T-helper 22 cell (primary cell): Measurements from ENCODE around the gene IRX3.

Experiments
- DNase-seq: peaks from one replicate; pipeline ENCODE4 v3.0.0-alpha.2; 2020; ENCODE audit warnings: low read depth

IRX3 gene

DNA sequence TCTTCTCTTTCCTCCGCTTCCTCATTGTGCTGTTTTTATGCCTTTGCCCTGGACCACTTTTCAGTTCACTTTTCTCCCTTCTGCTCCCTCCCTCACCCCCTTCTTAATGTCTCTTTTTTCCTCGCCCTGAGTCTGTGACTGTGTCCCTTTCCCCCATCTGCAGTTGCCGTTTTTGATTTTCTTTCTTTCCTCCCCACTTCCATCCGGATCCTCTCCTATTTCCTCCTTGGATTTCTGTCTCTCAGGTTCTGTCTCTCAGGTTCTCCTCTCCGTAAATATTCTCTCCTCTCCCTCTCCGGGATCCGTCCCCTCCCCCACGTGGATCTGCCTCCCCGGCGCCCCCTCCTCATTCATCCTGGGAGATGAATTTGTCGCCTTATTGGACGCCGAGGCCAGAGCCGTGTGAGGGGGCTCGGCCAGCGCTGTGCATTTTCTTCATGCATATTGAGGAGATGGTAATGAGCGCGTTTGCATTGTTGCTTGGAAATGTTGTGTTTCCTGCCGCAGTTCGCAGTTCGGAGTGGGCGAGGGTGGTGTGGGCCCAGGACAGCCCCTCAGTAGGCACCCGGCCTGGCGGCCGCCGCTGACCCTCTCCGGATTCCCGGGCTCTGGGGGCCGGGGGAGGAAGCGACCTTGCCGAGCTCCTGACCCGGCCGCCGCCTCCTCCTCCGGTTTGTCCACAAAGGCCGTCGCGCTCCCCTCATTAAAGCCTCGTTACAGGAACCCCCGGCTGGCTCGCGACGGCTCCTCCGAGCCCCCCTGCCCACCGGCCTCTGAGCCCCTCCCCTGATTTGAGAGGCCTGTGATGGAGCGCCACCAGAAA, 4.5 kb upstream of the IRX3 start:
- DNase-seq, result no peak

DNA sequence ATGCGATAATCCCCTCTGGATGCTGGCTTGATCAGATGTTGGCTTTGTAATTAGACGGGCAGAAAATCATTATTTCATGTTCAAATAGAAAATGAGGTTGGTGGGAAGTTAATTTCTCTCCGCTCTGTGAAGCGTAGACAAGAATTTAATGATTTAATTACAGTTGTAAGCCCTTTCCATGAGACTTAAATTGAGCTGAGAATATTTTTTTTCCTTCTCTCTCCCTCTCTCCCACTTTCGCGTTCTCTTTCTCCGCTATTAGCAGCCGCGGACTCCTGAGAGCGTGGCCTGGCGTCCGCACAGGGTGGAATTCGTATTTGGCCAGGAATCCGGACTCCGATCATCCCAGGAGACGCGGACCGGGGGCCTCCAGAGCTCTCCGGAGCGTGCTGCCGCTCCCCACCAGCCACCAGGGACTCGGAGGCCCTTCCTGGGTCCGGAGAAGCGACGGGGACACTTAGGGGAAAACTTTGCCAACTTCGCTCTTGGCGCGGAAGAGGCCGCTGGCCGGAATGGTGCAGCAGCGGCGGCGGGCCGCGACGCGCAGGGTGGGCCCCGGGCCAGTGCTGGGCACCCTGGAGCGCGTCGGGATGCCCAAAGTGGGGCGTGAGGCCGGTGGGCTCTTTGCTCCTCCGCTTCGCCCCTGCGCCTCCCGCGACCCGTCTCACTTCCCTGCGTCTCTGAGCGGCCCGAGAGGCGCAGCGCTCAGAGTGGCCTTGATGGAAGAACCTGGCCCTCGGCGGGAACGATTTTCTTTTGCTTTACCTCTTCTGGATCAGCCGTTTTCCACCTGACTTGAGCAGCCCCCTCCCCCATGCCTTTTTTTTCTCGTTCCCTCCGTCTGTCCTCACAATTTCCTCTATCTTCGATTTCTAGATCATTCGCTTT, 3.6 kb upstream of the IRX3 start:
- no peak for DNase-seq

DNA sequence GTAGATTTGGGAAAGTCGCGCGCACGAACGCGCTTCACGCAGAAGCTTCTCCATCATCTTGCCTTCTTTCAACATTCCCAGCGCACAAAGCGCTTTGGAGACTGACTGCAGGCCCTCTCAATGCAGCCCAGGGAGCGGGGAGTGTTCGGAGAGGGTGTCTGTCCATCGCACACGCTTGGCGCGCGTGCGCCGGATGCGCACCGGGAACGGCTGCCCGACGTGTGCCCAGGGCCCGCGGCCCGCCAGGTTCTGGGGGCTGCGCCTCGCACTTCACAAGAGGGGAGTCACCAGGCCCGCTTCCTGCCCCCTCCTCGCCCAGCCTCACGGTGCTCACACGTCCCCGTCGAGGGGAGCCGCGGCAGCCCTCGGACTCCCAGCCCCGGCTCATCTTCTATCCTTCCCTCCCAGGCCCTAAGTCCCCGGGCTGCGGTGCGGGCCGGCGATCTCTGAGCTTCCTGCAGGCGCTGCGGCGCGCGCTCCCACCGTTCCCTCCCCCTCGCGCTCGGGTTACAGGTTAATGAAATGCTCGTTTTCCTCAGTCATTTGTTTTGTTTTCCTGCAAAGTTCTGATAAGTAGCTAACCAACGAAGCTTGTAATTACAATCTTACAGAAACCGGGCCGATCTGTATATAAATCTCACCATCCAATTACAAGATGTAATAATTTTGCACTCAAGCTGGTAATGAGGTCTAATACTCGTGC, 2.8 kb upstream of the IRX3 start:
- no peak for DNase-seq

DNA sequence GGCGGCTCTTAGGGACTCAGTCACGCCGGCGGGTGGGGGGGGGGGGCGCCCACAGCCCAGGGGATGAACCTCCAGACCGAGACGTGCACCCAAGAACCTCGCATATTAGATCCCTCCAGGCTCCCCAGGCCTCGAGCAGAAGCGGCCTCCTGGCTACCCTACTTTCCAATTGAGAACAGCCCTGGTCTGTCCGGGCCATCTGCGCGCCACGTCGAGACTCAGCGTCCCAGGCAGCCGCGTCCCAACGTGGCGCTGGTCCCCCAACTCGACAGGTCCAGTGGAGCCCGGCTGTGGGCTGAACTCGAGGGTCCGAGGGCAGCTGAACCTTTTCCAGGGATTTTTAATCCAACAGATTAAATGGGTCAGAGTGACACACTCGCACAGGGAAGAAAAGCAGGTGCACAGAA, 2.3 kb upstream of the IRX3 start:
- no peak for DNase-seq

DNA sequence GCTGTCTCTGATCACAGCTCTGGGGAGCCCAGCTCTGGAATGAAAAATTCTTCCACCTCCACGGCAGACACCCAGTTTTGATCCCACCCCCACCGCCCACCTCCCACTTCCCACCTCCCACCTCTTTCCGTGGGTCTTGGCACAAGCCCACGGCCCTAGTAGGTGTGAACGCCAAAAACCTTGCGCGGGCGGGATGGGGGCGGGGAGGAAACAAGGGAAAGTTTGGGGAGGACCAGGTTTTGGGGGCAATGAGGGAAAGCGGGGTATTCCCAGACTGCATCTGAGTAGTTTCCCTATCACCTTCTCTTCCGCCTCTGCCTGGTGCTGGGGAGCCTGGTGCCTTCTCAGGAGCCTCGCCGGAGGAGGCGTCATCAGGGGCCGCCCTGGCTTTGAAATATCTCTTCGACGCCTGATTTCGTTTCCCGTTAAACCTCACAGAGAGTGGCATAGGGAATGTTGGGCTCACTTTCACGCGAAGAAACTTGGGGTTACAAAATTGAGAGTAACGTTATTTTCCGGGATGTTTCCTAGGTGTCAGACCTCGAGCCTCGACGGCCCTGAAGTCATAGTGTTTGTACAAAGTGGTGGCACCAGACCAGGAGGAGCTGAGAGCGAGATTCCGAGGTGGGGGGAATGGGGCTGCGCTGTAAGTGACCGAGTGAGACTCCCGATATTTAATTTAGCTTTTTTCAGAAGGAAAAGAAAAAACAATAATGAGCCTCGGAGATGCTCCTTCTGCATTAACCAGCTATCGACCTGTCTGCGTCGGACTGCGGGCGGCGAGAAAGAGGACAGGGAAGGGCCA, 1.6 kb upstream of the IRX3 start:
- DNase-seq, result no peak

DNA sequence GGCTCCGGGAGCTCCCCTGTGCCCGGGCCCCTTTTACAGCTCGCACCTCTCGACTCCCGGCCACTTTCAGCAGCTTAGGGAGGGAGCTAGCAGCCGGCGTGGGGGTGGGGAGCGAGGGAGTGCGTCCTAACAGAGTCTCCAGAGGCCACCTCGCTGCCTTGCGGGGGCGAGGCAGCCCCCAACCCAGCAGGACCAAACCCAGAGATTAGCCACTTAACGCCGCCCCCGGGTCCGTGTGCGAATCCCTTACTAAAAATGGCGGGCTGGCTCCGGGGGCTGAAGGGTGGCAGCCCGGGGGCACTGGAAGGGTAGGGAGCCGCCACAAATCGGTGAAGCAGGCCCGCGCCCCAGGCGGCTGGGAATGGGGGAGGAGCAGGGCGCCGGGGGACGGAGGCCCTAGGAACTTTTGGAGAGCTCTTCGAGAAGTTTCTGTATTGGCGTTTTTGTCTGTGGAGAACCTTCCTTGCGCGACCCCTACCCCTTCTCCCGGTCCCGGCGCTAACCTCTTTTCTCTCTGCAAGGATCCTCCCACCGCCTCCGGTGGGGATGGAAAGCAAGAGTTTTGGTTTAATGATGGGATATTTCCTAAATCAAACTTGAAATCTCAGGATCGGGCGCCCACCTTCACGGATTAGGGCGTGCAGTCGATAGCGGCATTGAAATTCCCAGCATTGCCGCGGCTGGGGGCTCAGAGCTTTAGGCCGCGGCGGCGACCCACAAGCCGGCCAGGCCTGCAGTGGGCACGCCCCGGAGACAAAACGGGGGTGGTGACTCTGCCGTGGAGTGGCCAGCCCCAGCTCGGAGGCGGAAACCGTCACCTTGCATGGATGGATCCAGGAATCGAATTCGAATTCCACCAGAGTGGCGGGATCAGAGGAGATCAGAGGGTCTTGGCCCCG, 793 bp upstream of the IRX3 start:
- no peak for DNase-seq

DNA sequence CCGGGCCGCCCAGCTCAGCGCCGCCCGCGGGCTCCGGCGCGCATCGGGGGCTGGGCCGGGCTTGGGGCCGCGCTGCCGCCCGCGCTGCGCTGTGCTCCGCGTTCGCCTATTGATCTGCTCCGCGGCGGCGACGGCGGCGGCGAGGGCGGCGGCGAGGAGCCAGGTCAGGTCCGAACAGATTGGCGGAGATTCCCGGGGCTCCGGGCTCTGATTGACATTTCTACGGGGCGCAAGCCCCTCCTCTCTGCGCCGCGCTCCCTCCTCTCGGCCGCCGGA, 559 bp downstream of the IRX3 start:
- no peak for DNase-seq

DNA sequence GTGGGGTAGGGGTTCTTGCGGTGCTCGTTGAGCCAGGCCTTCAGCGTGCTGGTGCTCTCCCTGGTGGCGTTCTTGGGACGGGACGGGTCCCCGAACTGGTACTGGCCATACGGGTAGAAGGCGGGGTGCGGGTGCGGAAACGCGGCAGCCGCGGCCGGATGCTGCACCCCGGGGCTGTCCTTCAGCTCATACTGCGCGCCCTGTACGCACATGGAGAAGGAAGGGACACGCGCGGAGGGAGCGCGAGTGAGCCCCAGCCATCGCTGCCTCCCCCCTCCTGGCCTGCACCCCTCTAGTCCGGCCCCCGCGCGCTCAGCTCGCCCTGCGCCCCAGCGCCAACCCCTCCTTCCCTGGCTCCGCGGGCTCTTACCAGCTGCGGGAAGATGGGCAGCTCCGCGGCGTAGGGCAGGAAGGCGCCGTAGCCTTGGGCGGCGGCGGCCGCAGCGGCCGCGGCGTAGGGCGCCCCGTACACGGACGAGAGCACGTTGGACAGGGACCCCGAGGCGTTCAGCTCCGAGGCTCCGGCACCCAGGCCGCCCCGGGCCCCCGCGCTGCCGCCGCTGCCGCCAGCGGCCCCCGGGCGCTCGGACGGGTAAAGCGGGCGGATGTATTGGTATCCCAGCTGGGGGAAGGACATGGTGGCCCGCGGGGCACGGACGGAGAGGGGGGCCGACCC, 1.0 kb downstream of the IRX3 start:
- no peak for DNase-seq

DNA sequence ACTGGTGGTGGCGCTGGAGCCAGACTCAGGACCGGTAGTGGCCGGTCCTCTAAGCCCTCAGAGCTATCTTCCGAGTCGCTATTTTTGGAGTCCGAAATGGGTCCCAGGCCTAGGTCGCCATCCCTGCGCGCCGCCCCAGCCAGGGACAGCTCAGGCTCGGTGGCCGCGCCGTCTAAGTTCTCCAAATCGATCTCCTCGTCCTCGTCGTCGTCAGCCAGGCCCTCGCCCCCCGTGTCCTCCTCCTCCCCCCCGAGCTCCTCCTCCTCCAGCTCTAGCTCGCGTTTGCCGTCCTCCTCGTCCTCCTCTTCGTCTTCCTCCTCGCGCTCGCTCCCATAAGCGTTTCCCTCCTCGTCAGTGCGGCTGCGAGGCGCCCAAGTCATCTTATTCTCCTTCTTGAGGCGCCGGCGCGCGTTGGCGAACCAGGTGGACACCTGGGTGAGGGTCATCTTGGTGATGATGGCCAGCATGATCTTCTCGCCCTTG, 1.6 kb downstream of the IRX3 start:
- DNase-seq, result no peak

DNA sequence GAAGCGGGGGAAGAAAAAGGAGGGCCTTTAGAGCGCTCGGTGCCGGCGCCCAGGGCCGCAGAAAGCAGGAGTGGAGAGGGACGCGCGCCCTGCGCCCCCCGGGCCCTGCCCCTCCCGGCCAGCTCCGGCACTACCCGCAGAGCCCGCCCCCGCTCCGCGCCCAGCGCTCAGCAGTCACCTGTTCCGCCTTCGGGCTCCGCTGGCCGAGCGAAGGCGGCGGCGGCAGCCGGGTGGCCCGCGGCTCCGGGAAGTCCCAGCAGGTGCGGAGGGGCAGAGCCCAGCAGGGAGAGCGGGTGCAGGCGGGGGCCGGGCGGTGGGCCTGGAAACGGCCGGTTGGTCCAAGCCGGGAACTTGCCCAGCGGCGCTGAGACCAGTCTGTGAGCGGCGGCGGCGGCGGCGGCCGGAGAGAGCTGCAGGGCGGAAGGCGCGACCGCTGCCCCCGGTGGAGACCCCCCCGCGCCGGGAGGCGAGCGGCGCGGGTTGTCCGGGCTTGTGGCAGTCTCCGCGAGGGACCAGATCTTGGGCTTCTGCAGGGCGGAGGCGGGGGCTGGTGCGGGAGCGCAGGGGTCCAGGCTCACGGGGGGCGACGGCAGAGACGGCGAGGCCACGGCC, 2.2 kb downstream of the IRX3 start:
- DNase-seq, result no peak

DNA sequence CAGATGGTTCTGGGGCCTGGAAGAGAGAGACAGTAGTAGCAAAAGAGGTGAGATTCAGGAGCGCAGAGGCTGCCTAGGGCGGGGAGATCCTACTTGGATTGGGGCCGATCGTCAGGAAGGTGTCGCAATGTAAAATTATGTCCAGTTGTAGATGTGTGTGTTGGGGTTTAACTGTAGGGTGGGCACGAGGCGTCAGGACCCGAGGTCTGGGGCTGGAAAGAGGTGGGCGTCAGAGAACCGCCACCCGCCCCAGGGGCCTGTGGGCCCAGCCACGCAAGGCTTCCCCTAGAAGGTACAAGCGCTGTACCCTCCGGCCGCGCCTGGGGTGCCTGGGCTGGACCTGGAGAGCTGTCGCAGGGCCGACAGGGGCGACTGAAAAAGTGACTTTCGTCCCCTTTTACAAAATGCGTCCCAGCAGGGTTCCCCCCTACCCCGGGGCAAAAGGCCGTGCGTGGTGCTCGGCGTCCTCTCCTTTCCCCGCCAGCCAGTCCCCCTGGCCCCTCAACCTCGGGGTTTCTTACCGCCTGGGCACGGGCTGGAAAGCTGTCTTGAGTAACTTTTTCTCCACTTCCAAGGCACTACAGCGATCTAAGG, 2.8 kb downstream of the IRX3 start:
- no peak for DNase-seq

DNA sequence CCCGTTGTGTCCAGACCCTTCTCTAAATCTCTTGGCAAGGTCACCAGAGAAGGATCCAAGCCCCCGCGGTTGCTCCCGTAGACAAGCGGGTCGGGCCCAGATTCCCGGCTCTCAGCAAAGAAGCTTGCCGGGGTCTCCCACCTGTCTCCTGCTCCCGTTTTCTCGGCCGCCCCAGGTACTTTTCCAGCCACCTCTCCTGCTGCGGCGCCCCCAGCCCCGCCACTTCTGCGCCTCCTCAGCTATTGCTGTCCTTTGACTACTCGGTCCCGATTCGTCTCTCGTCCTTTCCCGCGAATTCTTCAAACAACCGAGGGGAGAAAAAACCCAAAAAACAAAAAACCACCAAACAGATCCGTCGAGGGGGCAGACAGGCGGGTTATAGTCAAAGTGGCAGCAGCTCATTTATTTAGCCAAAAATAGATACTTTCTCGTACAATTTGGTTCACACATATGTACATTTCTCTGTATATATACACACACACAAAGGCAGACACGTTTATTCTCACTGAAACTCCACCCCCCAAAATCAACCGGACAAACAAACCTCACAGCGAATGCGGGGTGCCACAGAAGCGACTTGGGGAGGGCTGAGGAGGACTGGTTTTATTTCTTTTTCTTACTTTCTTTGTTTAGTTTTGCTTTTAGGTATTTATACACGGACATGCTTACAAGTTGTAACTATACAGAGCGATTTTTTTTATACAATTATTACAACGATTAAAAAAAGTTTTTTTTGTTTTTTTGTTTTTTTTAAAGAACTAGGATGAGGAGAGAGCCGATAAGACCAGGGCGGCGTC, 3.5 kb downstream of the IRX3 start:
- no peak for DNase-seq

DNA sequence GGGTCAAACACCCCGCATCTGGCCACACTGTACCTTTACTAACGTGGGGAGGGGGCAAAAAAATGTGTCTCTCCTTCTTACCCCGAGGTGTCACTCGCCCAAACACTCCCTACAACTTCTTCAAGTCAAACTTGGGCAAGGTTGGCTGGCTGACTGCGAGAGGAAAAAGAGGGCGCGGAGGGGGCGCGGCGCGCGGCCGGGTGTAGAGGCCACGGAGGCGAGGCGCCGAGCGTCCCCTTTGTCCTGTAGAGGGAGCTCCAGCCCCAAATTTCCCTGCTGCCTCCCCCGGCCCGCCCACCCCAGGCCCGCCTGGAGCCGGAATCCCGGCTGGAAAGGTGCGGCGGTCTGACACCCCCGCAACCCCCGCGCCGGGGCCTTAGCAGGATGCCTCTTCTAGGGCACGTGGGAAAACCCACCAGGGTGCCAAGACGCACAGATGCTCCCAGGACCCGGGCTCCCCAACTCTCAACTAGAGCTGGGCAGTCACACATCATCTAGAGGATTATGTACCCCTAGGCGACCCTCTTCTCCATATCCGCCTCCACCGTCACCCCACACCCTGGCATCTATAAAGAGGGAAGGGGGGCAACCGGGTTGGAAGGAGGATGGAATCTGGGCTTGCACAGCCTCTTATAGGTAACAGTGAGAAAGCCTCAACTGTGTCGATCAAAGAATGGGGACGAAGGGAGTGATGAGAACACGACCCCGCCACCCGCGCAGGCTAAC, 4.2 kb downstream of the IRX3 start:
- no peak for DNase-seq

DNA sequence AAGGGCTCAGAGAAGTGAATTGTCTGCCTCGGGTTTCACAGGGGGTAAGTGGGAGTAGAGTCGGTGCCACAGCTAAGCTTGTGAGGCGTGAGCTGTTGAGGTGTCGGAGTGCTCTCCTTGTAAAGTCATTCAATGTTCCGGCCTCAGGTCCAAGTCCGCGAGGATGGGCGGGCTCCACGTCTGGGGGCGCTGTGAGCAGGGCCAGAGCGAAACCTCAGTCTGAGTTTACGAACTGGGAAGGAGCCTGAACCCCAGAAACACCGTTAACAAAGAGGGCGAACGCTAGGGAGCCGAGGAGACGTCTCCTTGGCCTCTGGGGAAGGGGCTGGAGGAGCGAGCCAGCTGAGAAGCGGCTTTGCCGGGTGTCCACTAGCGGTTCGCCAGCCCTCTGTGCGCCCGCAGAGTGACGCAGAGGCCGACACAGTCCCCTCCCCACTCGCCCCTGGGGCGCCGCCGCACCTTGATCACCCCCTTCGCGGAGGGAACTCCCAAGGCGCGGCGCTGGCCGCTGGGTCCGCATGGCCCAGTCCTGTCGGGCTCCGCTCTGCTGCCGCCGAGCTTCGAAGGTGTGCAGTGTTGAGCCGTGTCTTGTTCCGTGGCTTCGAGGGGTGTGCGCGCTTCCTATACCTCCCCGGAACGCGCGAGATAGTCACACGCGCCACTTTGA, 4.9 kb downstream of the IRX3 start:
- DNase-seq, result no peak

DNA sequence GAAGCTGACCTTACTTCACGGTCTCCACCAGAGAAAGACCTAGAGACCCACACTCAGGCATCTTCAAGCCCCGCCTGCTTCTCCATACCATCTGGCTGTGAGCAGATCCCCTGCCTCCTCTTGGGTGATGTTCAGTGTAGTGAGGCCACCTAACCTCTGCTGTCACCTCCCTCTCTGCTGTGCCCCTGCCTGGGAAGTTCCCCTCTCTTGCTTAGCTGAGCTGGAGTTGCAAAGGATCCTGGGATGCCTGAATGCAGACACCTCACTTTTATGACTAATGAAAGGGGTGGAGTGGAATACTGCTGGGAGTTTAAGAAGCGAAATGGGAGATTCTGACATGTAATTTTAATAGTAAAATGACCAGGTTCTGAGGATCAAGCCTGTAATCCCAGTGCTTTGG, 5.8 kb downstream of the IRX3 start:
- DNase-seq, result no peak

DNA sequence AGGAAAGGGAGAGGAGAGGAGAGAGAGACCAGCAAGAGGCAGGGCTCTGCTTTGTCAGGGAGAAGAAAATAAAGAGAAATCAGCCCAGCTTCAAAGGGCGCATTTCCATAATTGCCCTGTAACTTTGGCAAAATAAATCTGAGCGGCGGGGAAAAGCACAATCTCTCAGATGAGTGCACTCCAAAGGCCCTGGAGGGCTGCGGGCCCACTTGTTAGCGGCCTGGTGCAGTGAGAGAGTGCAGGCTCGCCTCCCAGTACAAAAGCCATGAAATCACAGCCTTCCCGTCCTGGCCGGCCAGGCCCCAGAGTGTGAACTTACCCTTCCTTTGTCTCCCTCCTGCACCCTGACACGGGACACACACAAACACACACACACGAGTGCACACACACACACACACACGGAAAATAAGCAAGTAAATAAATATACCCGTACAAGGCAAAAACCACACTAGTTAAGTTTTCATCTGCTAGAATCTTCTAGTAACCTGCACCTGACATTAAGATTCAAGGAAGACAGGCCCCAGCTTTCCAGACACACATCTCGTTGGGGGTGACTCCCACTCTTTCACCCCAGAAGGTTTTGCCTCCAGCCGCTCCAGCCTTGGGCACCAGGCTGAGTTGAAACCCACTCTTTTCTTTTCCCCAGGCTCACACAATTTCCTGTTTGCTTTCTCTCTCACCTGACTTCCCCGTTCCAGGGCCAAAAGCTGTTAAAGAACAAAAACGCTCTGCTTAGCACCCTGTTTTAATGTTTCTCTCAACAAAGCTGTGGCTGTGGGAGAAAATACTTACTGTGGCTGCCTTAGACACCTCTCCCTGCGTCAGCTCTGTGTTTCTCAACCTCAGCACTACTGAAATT, 8.5 kb downstream of the IRX3 start:
- no peak for DNase-seq
